ENCODE data around the gene CHML. TPM values are rescaled to one million over a fixed set of nuclear protein-coding genes. Genes with fewer than 3 reads are reported as not detected.

The CHML gene
- polyA plus RNA-seq, 4 donors, result 22.8 to 28.1 (median 24.8) TPM

GRCh38 chr1:241592273-241592958, 47.8 kb downstream of the CHML start:
- DNase-seq (ENCODE audit: low read depth in 4 of 4, low spot score in 3 of 4), result no peak

GRCh38 chr1:241591736-241592135, 48.4 kb downstream of the CHML start:
- no peak for DNase-seq (ENCODE audit: low read depth in 4 of 4, low spot score in 3 of 4)

GRCh38 chr1:241591317-241591716, 48.9 kb downstream of the CHML start:
- DNase-seq (ENCODE audit: low read depth in 4 of 4, low spot score in 3 of 4), result no peak

- no peak for DNase-seq (ENCODE audit: low read depth in 4 of 4, low spot score in 3 of 4)
Observed at GRCh38 chr1:241590719-241591118, 49.5 kb downstream of the CHML start.

Other genes with a start within 250 kb of the CHML start
- 100 to 1,000 TPM in 2 of 4 donors, 10 to 100 TPM in 2; 58.7 to 111 (median 99.0) TPM for gene FH, start 120.6 kb downstream of the CHML start, polyA plus RNA-seq (ENCODE audit: insufficient read length in 4 of 4)
- gene KMO, start 108.0 kb downstream of the CHML start, polyA plus RNA-seq (ENCODE audit: insufficient read length in 4 of 4), result 10 to 100 TPM in 3 of 4 donors, under 1 TPM in 1; 0.59 to 23.4 (median 18.7) TPM
- gene OPN3, start within 50 bp of the CHML start, polyA plus RNA-seq (ENCODE audit: insufficient read length in 4 of 4), result 10 to 100 TPM; 21.1 to 50.5 (median 47.0) TPM
- gene WDR64, start 11.9 kb upstream of the CHML start, polyA plus RNA-seq (ENCODE audit: insufficient read length in 4 of 4), result under 1 TPM; 0.23 to 0.42 (median 0.33) TPM
- 10 to 100 TPM; 11.2 to 13.5 (median 12.7) TPM for gene EXO1, start 207.8 kb upstream of the CHML start, polyA plus RNA-seq (ENCODE audit: insufficient read length in 4 of 4)

Data from left renal pelvis (tissue), 4 donors.